ENCODE measurements around the gene GRID2.

DNA sequence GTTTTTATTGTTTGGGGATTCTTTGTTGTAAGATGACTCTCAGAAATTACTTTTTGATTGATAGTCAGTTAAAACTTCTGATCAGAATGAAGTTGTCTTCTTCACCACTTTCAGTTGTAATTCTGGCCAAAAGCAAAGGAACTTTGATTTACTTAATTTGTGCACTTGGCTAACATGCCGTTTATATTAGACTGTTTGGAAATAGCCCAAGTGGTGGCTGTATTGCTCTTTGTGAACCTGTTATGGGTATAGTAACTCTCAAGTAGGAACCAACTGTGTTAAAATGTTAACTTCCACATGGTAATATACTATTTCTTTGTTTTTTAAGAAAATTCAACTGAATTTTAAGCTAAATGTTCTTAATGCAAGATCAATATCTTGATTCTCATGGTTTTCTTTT, 581.9 kb downstream of the GRID2 start:
- no peak for TF ChIP-seq CTCF (conservative IDR thresholded peaks at IDR 0.05 in 1 of 2, IDR thresholded peaks at IDR 0.05 in 1 of 2; ENCODE audit: low read depth in 1 of 2, low read length in 2 of 2)
- no peak for TF ChIP-seq EZH2 (IDR thresholded peaks at IDR 0.05; ENCODE audit: low read length, missing control alignments)

Measured in fibroblast of lung (primary cell).